Esophagus squamous epithelium (tissue), 5 donors: ENCODE data around the gene RRP15. TPM values are rescaled to one million over a fixed set of nuclear protein-coding genes. Genes with fewer than 3 reads are reported as not detected.

Experiments used
- DNase-seq: peaks from one replicate; lab custom pipeline; 2025; lab: John Stamatoyannopoulos, UW
- H3K27ac ChIP-seq, 4 donors: fragments of 200-600 bp; sonication (generic); one replicate each; pipeline ENCODE4 v1.5.1; 2016 to 2019; ENCODE audit warnings: mild to moderate bottlenecking in 1 of 4
- H3K27me3 ChIP-seq, 4 donors: fragments of 200-600 bp; sonication (generic); 1 replicate in 3 of 4; 2 replicates in 1 of 4; pipeline versions ENCODE4 v1.5.1 to v1.6.0; 2017 to 2021; ENCODE audit warnings: antibody characterized with exemption in 1 of 4
- H3K36me3 ChIP-seq, 3 donors: fragments of 200-600 bp; sonication (generic); one replicate each; pipeline ENCODE4 v1.5.1; 2016 to 2019
- H3K4me1 ChIP-seq, 3 donors: fragments of 200-600 bp; sonication (generic); one replicate each; pipeline ENCODE4 v1.5.1; 2017 to 2019
- H3K4me3 ChIP-seq, 4 donors: fragments of 200-600 bp; sonication (generic); 1 replicate in 3 of 4; 2 replicates in 1 of 4; pipeline ENCODE4 v1.5.1; 2016 to 2019; ENCODE audit warnings: mild to moderate bottlenecking in 2 of 4, moderate library complexity in 1 of 4
- H3K9me3 ChIP-seq, 3 donors: fragments of 200-600 bp; sonication (generic); one replicate each; pipeline ENCODE4 v1.5.1; 2016 to 2019
- POLR2A ChIP-seq, 4 donors: fragments of 450-650 bp; IDR thresholded peaks; one replicate each; pipeline ENCODE4 v1.6.1; 2017; ENCODE audit warnings: antibody characterized with exemption in 4 of 4, mild to moderate bottlenecking in 4 of 4, moderate library complexity in 3 of 4
- WGBS, 2 donors: methylation state at CpG; one replicate each; pipeline ENCODE4 v1.1.5; 2018; 5-methylcytosine and 5-hydroxymethylcytosine counted together
- intact Hi-C: fragments of 100-400 bp; cut with DNase I; formaldehyde crosslinking; loops from one replicate; pipeline ENCODE4 v1.15.0; 2022
- total RNA-seq, 4 donors: library from RNA; depleted of rRNA; stranded (reverse); fragments of >200 nt; gene quantifications; one replicate each; pipeline ENCODE4 v1.1.0, GENCODE V29; 2016
- TF ChIP-seq, protein P1 (sequence below), 6 experiments: fragments of 450-650 bp in 4 of 6; fragments of 200-600 bp in 2 of 6; sonication (generic) in 2 of 6; IDR thresholded peaks; one replicate each; pipeline ENCODE4 v1.5.1; 2016 to 2019; ENCODE audit warnings: antibody characterized with exemption in 6 of 6, mild to moderate bottlenecking in 4 of 6, moderate library complexity in 4 of 6
- donor health status: DM: yes; HTN: yes; CAD: no.

The RRP15 gene
- total RNA-seq, 4 donors from 2014 or later: 4.6 to 9.3 (median 8.4) TPM

DNA sequence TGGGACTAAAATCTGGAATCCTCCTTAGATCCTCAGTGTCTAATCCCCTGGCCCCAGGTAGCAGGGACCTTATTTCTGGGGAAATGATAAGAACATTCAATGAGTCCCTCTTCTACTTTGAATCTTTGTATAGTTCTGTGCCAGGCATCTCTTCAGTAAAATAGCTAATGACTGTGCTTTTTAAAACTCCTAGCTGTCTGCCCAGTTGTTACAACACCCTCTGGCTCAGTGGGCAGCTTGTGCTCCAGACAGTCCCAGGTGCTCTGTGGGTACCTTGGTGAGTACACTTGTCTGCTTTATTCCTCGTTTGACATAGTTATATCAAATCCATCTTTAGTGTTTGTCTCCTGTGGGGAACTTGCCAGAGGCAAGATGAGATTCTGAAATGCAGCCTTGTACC, 78.0 kb downstream of the RRP15 start:
- DNase-seq: no peak
- no peaks in the 10 kb centered on the region for H3K27me3 ChIP-seq
- H3K4me1 ChIP-seq: peaks cover 0 to 21% (median 0%) of the 10 kb centered on the region in 3 donors
- no peaks in the 10 kb centered on the region for H3K9me3 ChIP-seq
- no peak overlapping the region for H3K27ac ChIP-seq
- 44 to 56% methylated on average over 1 of the region's 1 CpG for WGBS, 2 donors
- no peak for TF ChIP-seq POLR2A (IDR thresholded peaks at IDR 0.05)
- TF ChIP-seq, protein P1, sequence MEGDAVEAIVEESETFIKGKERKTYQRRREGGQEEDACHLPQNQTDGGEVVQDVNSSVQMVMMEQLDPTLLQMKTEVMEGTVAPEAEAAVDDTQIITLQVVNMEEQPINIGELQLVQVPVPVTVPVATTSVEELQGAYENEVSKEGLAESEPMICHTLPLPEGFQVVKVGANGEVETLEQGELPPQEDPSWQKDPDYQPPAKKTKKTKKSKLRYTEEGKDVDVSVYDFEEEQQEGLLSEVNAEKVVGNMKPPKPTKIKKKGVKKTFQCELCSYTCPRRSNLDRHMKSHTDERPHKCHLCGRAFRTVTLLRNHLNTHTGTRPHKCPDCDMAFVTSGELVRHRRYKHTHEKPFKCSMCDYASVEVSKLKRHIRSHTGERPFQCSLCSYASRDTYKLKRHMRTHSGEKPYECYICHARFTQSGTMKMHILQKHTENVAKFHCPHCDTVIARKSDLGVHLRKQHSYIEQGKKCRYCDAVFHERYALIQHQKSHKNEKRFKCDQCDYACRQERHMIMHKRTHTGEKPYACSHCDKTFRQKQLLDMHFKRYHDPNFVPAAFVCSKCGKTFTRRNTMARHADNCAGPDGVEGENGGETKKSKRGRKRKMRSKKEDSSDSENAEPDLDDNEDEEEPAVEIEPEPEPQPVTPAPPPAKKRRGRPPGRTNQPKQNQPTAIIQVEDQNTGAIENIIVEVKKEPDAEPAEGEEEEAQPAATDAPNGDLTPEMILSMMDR (IDR thresholded peaks at IDR 0.05): no peak
- intact Hi-C loops: loop anchor here (10.0 kb wide), 1 partner anchor 152 kb away; no protein-coding TSS in a partner anchor
- H3K4me3 ChIP-seq: no peak overlapping the region
- H3K36me3 ChIP-seq: no peaks in the 10 kb centered on the region

DNA sequence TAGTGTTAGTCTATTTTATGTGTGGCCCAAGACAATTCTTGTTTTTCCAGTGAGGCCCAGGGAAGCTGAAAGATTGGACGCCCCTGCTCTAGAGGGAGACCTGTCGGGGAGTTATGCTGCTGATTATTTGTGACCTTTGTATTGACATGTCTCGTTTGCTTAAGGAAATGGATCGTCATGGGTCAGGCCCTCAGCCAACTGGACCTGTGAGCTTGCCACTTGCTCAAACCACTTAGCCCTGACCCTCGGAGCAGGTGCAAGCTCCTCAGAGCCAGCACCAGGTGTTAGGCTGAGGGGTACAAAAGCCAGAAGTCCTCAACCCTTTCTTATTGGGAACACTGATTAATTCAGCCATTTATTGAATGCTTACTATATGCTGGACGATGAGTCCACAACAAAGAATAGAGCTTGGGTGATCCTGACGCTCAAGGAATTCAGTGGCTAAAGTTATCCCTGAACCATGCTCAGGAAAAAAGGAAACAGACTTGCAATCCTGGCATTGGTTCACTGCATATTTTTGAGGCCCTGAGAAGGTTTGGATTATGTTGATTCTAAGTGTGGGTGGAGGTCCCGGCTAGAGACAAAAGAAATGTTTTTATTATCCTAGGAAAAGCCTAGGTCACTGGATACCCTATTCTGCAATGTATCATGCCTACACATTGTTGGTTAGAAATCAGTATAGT, 79.1 kb downstream of the RRP15 start:
- no peaks in the 10 kb centered on the region for H3K27me3 ChIP-seq
- no peaks in the 10 kb centered on the region for H3K9me3 ChIP-seq
- no peak for DNase-seq
- WGBS, 2 donors: 61 to 70% methylated on average over 6 to 8 of the region's 8 CpGs
- peak overlapping the region in 3 of 4 donors; percentile 29 to 62 (median 40) for H3K27ac ChIP-seq
- no peaks in the 10 kb centered on the region for H3K36me3 ChIP-seq
- H3K4me3 ChIP-seq: no peak overlapping the region
- peaks cover 0 to 21% (median 0%) of the 10 kb centered on the region in 3 donors for H3K4me1 ChIP-seq
- intact Hi-C loops: loop anchor here (10.0 kb wide), 1 partner anchor 151 kb away; no protein-coding TSS in a partner anchor
- TF ChIP-seq, protein P1 (IDR thresholded peaks at IDR 0.05): no peak
- no peak for TF ChIP-seq POLR2A (IDR thresholded peaks at IDR 0.05)

DNA sequence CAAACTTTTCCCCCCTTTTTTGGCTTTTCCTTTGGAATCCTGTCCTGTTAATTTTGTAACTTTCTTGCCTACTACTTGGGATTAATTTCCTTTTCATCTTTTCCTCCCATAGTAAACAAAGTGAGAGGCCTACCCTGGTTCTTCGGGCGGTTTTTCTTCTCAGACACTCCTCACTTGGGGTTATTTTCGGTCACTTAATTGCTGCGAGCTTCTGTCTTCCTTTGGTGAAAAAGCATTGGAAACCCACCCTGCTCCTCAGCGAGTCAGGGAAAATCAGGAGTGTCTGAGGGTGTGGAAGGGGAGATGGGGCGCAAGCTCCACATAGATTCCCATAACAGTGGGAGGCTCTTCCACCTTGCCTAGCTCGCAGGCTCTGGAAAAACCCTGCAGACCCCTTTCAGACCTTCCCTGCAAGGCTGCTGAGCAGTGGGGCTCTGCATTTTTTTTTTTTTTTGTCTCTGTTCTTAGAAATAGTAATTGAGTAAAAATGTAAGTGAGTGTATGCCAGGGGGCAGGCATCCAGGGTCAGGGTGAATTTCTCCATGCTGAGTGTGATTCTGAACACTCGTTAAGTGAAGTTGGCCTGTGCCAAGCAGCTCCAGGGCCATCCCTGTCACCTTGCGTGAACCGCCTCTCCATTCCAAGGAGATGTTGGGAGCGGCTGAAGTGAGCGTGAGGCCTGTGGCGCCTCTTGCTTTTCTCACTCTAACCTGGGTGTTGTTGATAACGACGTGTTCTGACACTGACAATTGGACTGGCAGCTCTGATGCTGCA, 80.3 kb downstream of the RRP15 start:
- peak overlapping the region in 3 of 4 donors; percentile 22 to 62 (median 40) for H3K27ac ChIP-seq
- no peak for DNase-seq
- 65 to 79% methylated on average over 10 to 14 of the region's 15 CpGs for WGBS, 2 donors

DNA sequence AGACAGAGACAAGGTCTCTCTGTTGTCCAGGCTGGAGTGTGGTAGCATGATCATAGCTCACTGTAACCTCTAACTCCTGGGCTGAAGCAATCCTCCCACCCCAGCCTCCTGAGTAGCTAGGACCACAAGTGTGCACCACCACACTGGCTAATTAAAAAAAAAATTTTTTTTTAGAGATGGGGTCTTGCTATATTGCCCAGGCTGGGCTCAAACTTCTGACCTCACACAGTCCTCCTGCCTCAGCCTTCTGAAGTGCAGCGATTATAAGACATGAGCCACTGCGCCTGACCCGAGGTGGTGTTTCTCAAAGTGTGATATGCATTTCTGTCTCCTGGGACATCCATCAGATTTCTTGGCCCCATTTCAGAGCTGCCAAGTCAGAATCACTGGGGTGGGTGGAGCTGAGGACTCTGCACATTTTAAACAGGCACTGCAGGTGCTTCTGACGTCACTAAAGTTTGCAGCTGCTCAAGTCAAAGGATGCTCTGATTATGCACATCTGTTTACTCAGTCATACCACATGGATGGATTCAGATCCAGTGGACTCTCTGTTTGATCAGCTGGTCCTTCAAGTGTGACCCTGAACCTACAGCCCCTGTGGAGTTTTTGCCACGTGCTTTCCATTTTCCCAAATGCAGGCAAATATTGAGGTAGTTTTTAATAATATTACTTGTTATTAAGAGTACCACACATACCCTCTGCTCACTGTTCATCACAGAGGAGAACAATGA, 81.4 kb downstream of the RRP15 start:
- Histone ChIP-seq H3K27me3 (no peaks in the 10 kb centered on the region), H3K9me3 (no peaks in the 10 kb centered on the region), H3K27ac (peak overlapping the region in 1 of 4 donors; percentile 40), H3K4me3 (no peak overlapping the region), H3K4me1 (peaks cover 0 to 31% (median 0%) of the 10 kb centered on the region in 3 donors), H3K36me3 (no peaks in the 10 kb centered on the region)
- DNase-seq: no peak
- 65 to 86% methylated on average over 2 to 5 of the region's 5 CpGs for WGBS, 2 donors
- intact Hi-C loops: loop anchor here (10.0 kb wide), 1 partner anchor 148 kb away; no protein-coding TSS in a partner anchor
- TF ChIP-seq POLR2A (IDR thresholded peaks at IDR 0.05): no peak
- TF ChIP-seq, protein P1 (IDR thresholded peaks at IDR 0.05): no peak

More for the DNA sequence above, 80.3 kb downstream of the RRP15 start:
- no peaks in the 10 kb centered on the region for H3K27me3 ChIP-seq
- intact Hi-C loops: loop anchor here (10.0 kb wide), 1 partner anchor 149 kb away; no protein-coding TSS in a partner anchor
- H3K36me3 ChIP-seq: no peaks in the 10 kb centered on the region
- no peaks in the 10 kb centered on the region for H3K9me3 ChIP-seq
- no peak for TF ChIP-seq POLR2A (IDR thresholded peaks at IDR 0.05)
- TF ChIP-seq, protein P1 (IDR thresholded peaks at IDR 0.05): no peak
- H3K4me1 ChIP-seq: peaks cover 0 to 27% (median 0%) of the 10 kb centered on the region in 3 donors
- H3K4me3 ChIP-seq: no peak overlapping the region
